Measurements from ENCODE around the gene MPRIP.

DNA sequence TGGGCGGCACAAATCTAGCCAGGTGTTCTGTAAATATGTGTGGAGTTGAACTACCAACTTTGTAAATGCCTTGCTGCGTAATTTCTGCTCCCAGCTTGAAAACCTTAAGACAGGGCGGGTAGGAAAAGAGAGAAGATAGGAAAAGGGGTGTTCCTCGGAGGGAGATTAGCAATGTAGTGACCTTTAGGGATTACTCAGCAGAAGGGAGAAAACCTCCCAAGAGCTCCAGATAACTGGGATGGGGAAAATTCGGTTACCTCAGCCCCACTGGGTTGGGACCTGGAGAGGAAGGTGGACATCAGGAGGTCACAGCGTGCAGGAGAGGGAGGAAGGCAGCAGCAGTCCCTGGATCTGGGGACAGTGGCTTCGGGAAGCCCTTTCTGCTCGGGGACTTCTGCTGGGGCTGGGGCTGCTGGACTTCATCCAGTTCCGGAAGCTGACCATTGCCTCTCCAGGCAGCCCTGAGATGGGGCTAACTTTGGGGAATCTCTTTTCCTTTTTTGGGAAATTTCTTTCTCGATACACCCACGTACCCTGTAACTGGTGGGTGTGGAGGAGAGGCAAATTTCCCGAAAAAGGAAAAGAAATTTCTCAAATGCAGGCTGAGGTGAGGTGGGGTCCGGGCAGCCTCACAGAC is 39.2 kb downstream of the MPRIP start:
- TF ChIP-seq, protein P1, sequence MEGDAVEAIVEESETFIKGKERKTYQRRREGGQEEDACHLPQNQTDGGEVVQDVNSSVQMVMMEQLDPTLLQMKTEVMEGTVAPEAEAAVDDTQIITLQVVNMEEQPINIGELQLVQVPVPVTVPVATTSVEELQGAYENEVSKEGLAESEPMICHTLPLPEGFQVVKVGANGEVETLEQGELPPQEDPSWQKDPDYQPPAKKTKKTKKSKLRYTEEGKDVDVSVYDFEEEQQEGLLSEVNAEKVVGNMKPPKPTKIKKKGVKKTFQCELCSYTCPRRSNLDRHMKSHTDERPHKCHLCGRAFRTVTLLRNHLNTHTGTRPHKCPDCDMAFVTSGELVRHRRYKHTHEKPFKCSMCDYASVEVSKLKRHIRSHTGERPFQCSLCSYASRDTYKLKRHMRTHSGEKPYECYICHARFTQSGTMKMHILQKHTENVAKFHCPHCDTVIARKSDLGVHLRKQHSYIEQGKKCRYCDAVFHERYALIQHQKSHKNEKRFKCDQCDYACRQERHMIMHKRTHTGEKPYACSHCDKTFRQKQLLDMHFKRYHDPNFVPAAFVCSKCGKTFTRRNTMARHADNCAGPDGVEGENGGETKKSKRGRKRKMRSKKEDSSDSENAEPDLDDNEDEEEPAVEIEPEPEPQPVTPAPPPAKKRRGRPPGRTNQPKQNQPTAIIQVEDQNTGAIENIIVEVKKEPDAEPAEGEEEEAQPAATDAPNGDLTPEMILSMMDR (CRISPR knock-in tag; IDR thresholded peaks at IDR 0.05) = no peak
- TF ChIP-seq ZBTB3 (CRISPR knock-in tag; IDR thresholded peaks at IDR 0.05; ENCODE audit: borderline replicate concordance, low read depth) (no peak), ZNF430 (CRISPR knock-in tag; IDR thresholded peaks at IDR 0.05) (no peak), MYC (CRISPR knock-in tag; IDR thresholded peaks at IDR 0.05; ENCODE audit: borderline replicate concordance) (no peak), KLF6 (CRISPR knock-in tag; IDR thresholded peaks at IDR 0.05) (no peak), SRF (IDR thresholded peaks at IDR 0.05; ENCODE audit: low read depth, low read length) (no peak), ELF4 (CRISPR knock-in tag; IDR thresholded peaks at IDR 0.05; ENCODE audit: borderline replicate concordance) (no peak), ZNF263 (CRISPR knock-in tag; IDR thresholded peaks at IDR 0.05) (no peak), YY1 (IDR thresholded peaks at IDR 0.05; ENCODE audit: insufficient read depth, insufficient replicate concordance, low read depth, low read length) (no peak)
- TF ChIP-seq, protein P2, sequence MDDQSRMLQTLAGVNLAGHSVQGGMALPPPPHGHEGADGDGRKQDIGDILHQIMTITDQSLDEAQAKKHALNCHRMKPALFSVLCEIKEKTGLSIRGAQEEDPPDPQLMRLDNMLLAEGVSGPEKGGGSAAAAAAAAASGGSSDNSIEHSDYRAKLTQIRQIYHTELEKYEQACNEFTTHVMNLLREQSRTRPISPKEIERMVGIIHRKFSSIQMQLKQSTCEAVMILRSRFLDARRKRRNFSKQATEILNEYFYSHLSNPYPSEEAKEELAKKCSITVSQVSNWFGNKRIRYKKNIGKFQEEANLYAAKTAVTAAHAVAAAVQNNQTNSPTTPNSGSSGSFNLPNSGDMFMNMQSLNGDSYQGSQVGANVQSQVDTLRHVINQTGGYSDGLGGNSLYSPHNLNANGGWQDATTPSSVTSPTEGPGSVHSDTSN (CRISPR knock-in tag; IDR thresholded peaks at IDR 0.05; ENCODE audit: borderline replicate concordance) = no peak
